Aorta (tissue), 5 donors: Measurements from ENCODE around the gene MTRF1L. TPM values are rescaled to one million over a fixed set of nuclear protein-coding genes. Genes with fewer than 3 reads are reported as not detected.
A peak's percentile ranks its signal among the peaks of the same experiment; 100 is the strongest.

Experiments used
- ATAC-seq: fragments of 200-7000 bp; cut with Tn5 transposase; one replicate; pipeline ENCODE4 v1.9.1; 2022; ENCODE audit warnings: moderate library complexity; ENCODE audit not compliant: low FRiP score
- DNase-seq, 2 donors: peaks; one replicate each; pipeline ENCODE4 v3.0.0-alpha.2; 2020
- H3K27ac ChIP-seq, 2 donors: one replicate each; pipeline ENCODE4 v1.5.1; 2013; ENCODE audit warnings: low read length in 2 of 2, mild to moderate bottlenecking in 2 of 2, moderate library complexity in 2 of 2, control low read depth in 1 of 2, inconsistent platforms in 1 of 2, low read depth in 1 of 2
- H3K27me3 ChIP-seq, 2 donors: one replicate each; pipeline ENCODE4 v1.6.1; 2013; ENCODE audit warnings: control low read depth in 1 of 2, low read length in 1 of 2, mild to moderate bottlenecking in 1 of 2, moderate library complexity in 1 of 2; ENCODE audit not compliant: insufficient read depth in 2 of 2, control insufficient read depth in 1 of 2
- H3K36me3 ChIP-seq, 2 donors: one replicate each; pipeline ENCODE4 v1.6.1; 2013; ENCODE audit warnings: control low read depth in 1 of 2, low read length in 1 of 2, mild to moderate bottlenecking in 1 of 2; ENCODE audit not compliant: insufficient read depth in 2 of 2, control insufficient read depth in 1 of 2
- H3K4me1 ChIP-seq, 2 donors: one replicate each; pipeline ENCODE4 v1.6.1; 2013; ENCODE audit warnings: low read length in 2 of 2, control low read depth in 1 of 2, mild to moderate bottlenecking in 1 of 2, moderate library complexity in 1 of 2; ENCODE audit not compliant: insufficient read depth in 2 of 2, control insufficient read depth in 1 of 2
- H3K4me3 ChIP-seq, 2 donors: one replicate each; pipeline ENCODE4 v1.5.1; 2013; ENCODE audit warnings: low read length in 2 of 2, control low read depth in 1 of 2, mild to moderate bottlenecking in 1 of 2
- H3K9me3 ChIP-seq: one replicate; pipeline ENCODE4 v1.6.1; 2013; ENCODE audit warnings: mild to moderate bottlenecking, low read length; ENCODE audit not compliant: control insufficient read depth
- WGBS, 2 donors: extraction: QIAGEN DNeasy Blood & Tissue Kit; methylation state at CpG; one replicate each; pipeline ENCODE4 v1.1.7; 2013; 5-methylcytosine and 5-hydroxymethylcytosine counted together
- intact Hi-C, 2 donors: fragments of 100-400 bp; cut with DNase I; formaldehyde crosslinking; loops; one replicate each; pipeline versions ENCODE4 v1.14.2 to v1.15.0; 2022
- polyA plus RNA-seq, 2 donors: library from polyadenylated mRNA; stranded (reverse); fragments of 200-250 nt; gene quantifications; one replicate each; pipeline ENCODE4 v1.2.3, GENCODE V29; 2013
- total RNA-seq, 2 donors: library from RNA; stranded (reverse); fragmentation: NEBNext Ultra II Directional; extraction: Animal tissue kit (Norgen Biotek cat#: 25700); gene quantifications; one replicate each; pipeline ENCODE4 v1.2.1, GENCODE V29; 2021
- donor health status: healthy with polysubstance abuse.
- donor health status: Bipolar disorder and iron deficiency.
- donor health status: DM: no; HTN: no; CAD: no.
- donor health status: DM: no; HTN: no; CAD: no.
- donor health status: DM: yes; HTN: yes; CAD: no.

MTRF1L gene
- total and polyA plus RNA-seq, 4 donors = 16.0 to 45.1 (median 22.8) TPM

DNA sequence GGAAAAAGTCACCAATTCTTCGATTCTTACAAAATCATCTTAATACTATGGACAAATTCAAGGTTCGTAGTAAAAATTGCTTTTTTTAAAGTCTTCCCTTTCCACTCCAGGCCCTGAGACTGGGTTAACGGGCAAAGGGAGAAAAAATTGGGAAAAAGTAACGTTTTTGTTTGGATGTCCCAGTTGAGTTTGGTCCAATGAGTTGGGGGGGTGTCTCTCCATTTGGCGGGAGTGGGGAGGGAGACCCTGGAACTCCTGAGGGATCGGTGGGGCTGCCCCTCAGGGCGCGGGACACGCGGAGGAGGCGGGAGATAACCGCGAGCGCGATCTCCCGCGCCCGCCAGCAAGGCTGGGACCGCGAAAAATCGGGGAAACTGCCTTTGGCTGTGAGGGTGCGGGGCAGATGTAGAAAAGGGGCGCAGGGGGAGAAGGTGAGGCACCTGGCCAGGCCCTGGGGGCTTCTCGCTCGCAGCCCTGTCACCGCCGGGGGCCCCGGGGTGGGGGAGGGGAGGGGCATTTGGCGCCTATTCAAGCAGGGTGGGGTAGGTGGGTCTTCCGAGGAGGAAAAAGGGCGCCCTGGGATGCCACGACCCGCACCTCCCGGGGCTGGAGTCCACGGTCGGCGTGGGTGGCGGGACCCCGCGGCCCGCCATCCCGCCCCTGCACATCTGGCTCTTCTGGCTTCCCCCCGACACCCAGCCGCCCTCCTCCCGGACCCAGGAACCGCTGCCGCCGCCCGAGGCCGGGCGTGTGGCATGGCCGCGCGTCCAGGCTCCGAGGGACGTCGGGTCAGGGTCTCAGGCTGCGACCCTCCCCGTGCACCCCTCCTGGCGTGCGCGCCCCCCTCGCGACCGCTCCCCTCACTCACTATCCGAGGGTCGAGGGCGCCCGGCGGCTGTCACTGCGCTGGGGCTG, 20.3 kb downstream of the MTRF1L start:
- WGBS, 2 donors = 1 to 2% methylated on average over 52 to 71 of the region's 71 CpGs
- Histone ChIP-seq H3K4me1 (no peaks in the 10 kb centered on the region), H3K4me3 (peak overlapping the region; percentile 49 to 51), H3K9me3 (no peaks in the 10 kb centered on the region), H3K27me3 (no peaks in the 10 kb centered on the region), H3K36me3 (no peaks in the 10 kb centered on the region), H3K27ac (no peak overlapping the region)
- DNase-seq = peak in 1 of 2 donors; percentile 49
- no peak for ATAC-seq
- intact Hi-C loops = no loop called here

DNA sequence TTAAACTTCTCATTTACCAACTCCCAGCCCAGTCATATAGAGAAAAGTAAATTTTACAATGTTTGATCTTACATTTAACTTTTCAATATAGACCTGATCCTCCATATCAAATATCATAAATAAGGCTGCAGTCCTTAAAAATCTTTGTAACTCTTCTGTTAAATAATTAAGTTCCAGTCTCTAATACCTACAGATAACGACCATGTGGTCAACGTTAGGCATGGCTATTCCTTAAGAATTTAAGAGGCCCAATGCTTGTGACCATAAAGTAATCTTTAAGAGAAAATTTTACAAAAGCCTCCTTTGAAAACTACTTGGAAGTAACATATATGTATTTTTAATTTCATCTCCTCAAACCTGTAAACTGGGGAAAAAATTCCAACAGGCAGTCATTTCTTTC, 21.3 kb downstream of the MTRF1L start:
- no peak overlapping the region for H3K4me3 ChIP-seq
- H3K4me1 ChIP-seq = no peaks in the 10 kb centered on the region
- H3K27ac ChIP-seq = no peak overlapping the region
- no peaks in the 10 kb centered on the region for H3K36me3 ChIP-seq
- WGBS, 2 donors = 33 to 46% methylated on average over 2 of the region's 2 CpGs
- no peaks in the 10 kb centered on the region for H3K27me3 ChIP-seq
- ATAC-seq (no peak), DNase-seq (no peak)
- no peaks in the 10 kb centered on the region for H3K9me3 ChIP-seq
- intact Hi-C loops = no loop called here

DNA sequence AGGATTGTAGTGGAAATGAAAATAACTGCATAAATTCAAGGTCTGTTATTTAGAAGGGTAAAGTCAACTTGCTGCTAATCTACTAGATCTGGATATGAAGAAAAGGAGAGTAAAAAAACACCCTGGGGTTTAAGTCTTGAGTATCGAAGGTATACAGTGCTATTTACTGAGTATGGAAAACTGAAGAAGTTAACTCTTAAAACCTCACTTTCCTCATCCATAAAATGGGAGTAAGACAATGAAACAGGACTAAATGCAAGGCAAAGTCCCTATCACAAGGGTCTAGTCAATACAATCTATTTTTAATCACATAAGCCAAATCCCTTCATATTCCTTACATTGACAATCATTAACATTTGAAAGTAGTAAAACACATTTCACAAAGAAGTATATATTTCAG, 21.9 kb downstream of the MTRF1L start:
- whole genome bisulfite sequencing, 2 donors = 40 to 50% methylated on average over 1 of the region's 1 CpG
- DNase-seq (no peak), ATAC-seq (no peak)
- intact Hi-C loops = no loop called here
- Histone ChIP-seq H3K9me3 (no peaks in the 10 kb centered on the region), H3K36me3 (no peaks in the 10 kb centered on the region), H3K4me1 (no peaks in the 10 kb centered on the region), H3K4me3 (no peak overlapping the region), H3K27me3 (no peaks in the 10 kb centered on the region), H3K27ac (no peak overlapping the region)

DNA sequence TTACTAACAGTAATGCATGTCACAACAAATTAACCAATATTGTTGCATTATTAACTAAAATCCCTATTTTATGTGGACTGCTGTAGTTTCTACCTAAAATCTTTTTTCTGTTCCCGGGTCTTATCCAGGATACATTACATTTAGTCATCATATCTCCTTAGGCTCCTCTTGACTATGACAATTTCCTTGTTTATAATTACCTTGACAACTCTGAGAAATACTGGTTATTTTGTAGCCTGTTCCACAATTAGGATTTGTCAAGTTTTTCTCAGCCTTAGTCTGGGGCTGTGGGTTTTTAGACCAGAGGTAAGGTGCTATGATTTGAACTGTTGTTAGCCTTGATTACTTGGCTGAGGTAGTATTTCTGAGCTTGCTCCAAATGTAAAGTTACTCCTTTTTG, 23.4 kb downstream of the MTRF1L start:
- no peaks in the 10 kb centered on the region for H3K4me1 ChIP-seq
- no peak for ATAC-seq

DNA sequence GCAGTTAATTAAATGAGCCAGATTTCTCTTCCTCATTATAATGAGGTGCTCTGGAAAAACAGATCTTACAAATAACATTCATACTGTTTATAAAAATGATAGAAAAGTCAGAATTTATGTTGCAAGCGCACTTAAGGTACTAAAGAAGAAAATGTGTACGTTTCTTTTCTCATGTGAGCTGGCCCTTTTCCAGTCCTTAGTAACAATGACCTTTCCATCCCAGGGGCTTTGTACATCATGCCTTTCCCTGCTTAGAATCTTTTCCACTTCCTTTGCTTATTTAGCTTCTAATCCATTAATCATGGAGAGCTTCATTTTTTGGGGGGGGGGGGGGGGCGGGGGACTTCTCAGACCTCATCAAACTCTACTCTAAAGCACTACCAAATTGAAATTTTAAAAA, 24.5 kb downstream of the MTRF1L start:
- Histone ChIP-seq H3K27ac (no peak overlapping the region), H3K4me1 (no peaks in the 10 kb centered on the region), H3K36me3 (peaks cover 0 to 6% of the 10 kb centered on the region in 2 donors), H3K9me3 (no peaks in the 10 kb centered on the region), H3K4me3 (no peak overlapping the region), H3K27me3 (no peaks in the 10 kb centered on the region)
- WGBS, 2 donors = 59 to 63% methylated on average over 3 of the region's 3 CpGs
- intact Hi-C loops = no loop called here
- ATAC-seq = no peak
- DNase-seq = no peak

More for the DNA sequence above, 23.4 kb downstream of the MTRF1L start:
- DNase-seq = no peak
- Histone ChIP-seq H3K27ac (no peak overlapping the region), H3K9me3 (no peaks in the 10 kb centered on the region), H3K27me3 (no peaks in the 10 kb centered on the region), H3K36me3 (peaks cover 0 to 6% of the 10 kb centered on the region in 2 donors), H3K4me3 (no peak overlapping the region)
- WGBS, 2 donors = 84 to 92% methylated on average over 1 of the region's 1 CpG
- intact Hi-C loops = no loop called here

DNA sequence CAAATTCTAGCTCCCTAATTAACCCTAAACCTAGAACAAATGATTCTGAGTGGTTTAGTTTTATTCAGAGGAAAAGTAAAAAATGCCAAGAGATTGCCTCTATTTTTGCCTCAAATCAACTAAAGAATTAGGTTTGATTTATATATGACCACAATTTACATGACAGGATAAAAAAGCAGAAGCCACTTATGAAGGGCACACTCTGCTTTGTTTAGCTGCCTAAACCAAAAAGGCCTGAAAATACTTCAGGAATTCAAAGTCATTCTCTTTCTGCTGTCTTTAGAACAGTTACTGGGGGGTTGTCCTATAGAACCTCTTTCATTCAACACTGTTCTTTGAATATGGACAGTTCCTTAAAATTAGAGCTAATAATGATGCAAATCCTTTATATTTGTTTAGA, 25.0 kb downstream of the MTRF1L start:
- Histone ChIP-seq H3K27me3 (no peaks in the 10 kb centered on the region), H3K4me1 (no peaks in the 10 kb centered on the region), H3K4me3 (no peak overlapping the region), H3K36me3 (peaks cover 0 to 6% of the 10 kb centered on the region in 2 donors), H3K27ac (no peak overlapping the region), H3K9me3 (no peaks in the 10 kb centered on the region)
- ATAC-seq (no peak), DNase-seq (no peak)
- intact Hi-C loops = no loop called here

DNA sequence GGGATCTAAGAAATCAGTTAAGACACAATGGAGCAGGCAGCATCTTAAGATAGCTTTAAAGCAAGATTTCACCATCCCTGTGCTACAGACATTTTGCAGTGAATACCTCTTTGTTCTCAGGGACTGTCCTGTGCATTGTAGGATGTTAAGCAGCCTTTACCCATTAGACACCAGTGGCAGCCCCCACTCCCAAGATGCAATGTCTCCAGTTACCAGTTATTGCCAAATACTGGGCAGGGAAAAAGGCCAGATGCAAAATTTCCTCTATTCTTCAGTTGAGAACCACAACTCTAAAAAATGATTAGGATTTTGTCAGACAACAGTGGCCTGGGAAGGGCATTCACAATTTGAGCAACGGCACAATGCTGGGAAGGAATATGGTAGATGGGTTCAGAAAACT, 25.8 kb downstream of the MTRF1L start:
- DNase-seq = no peak
- no peak overlapping the region for H3K4me3 ChIP-seq
- intact Hi-C loops = no loop called here
- no peak for ATAC-seq
- peaks cover 0 to 6% of the 10 kb centered on the region in 2 donors for H3K36me3 ChIP-seq
- no peak overlapping the region for H3K27ac ChIP-seq
- no peaks in the 10 kb centered on the region for H3K27me3 ChIP-seq
- H3K4me1 ChIP-seq = no peaks in the 10 kb centered on the region
- H3K9me3 ChIP-seq = no peaks in the 10 kb centered on the region
- 93 to 96% methylated on average over 1 of the region's 1 CpG for WGBS, 2 donors

DNA sequence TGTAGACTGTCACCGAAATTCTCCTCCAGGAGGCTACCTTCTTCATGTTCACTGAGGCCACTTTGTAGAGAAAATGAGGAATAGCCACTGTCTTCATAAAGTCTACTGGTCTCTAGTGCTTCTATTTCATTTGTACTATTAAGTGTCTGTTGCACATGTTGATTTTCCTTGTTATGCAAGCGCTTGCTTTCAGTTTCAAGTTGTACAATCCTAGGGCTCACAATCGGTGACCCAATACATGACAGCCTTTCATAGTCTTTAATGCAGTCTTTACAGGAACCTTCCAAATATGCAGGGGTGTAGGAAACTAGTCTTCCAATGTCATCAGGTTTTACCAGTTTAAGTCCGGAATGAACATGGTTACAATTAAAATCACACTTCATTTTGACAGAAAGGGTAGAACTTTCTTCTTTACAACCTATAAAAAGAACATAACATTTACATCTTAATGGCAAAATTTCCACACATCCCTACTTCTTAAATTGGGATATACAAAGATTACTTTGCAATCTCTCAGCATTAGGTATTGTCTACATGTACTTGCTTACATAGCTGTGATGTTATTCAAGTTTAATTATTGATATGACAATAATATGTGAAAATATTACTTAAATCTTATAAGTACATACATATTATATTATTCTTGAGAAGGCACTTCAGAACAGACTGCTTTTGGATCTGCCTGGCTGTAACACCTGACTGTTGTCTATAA, 27.1 kb downstream of the MTRF1L start:
- H3K27ac ChIP-seq = no peak overlapping the region
- H3K36me3 ChIP-seq = peaks cover 0 to 8% of the 10 kb centered on the region in 2 donors
- H3K4me3 ChIP-seq = no peak overlapping the region
- 93 to 94% methylated on average over 4 of the region's 4 CpGs for WGBS, 2 donors
- no peaks in the 10 kb centered on the region for H3K4me1 ChIP-seq
- DNase-seq = no peak
- intact Hi-C loops = no loop called here
- H3K9me3 ChIP-seq = no peaks in the 10 kb centered on the region
- H3K27me3 ChIP-seq = no peaks in the 10 kb centered on the region
- ATAC-seq = no peak

DNA sequence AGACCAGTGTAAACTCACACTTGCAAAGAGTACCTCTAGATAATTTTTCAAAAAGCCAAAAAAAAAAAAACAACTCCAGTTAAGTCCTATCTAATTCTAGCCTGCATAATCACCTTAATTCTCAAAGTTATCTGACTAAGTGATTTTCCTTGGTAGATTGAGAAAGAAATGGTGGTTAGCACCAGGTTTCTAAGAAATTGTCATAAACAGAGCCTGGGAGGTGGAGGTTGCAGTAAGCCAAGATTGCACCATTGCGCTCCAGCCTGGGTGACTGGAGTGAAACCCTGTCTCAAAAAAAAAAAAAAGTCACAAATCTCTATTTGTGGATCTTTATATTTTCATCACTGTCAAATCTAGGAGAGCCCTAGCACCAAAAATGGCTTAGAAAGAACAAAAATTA, 28.6 kb downstream of the MTRF1L start:
- Histone ChIP-seq H3K27me3 (no peaks in the 10 kb centered on the region), H3K27ac (no peak overlapping the region), H3K9me3 (peaks cover 2% of the 10 kb centered on the region), H3K4me1 (no peaks in the 10 kb centered on the region), H3K4me3 (no peak overlapping the region), H3K36me3 (peaks cover 0 to 8% of the 10 kb centered on the region in 2 donors)
- no peak for ATAC-seq
- no peak for DNase-seq
- intact Hi-C loops = no loop called here
- 95 to 97% methylated on average over 1 of the region's 1 CpG for WGBS, 2 donors
